HCT116 (cell line): ENCODE results near the gene AP2A1. TPM values are rescaled to one million over a fixed set of nuclear protein-coding genes. Genes with fewer than 3 reads are reported as not detected.

ENCODE experiments used
- ATAC-seq: fragments of 200-7000 bp; cut with Tn5 transposase; 2 replicates; pipeline ENCODE4 v1.9.1; 2020; ENCODE audit warnings: mild to moderate bottlenecking, moderate library complexity
- BruUV-seq: library from RNA; stranded (reverse); fragments of 400-500 nt; replicated peaks from 2 replicates; lab custom pipeline; 2021; lab: Mats Ljungman, UMichigan
- CTCF ChIA-PET: fragments of 300-600 bp; sonication (Branson Sonifier 250); formaldehyde crosslinking; loops from one replicate; lab custom pipeline; 2021; ENCODE audit warnings: antibody characterized with exemption; lab: Charles Lee
- POLR2A ChIA-PET: fragments of 300-600, 350-600 bp; sonication (Branson Sonifier 250); formaldehyde crosslinking; loops from one replicate; lab custom pipeline; 2021; ENCODE audit warnings: antibody characterized with exemption; lab: Charles Lee
- RAD21 ChIA-PET, 2 experiments: fragments of 300-600 bp; sonication (Branson Sonifier 250); formaldehyde crosslinking; loops; one replicate each; lab custom pipeline; 2023; ENCODE audit warnings: low total read pairs in 2 of 2; ENCODE audit not compliant: uncharacterized antibody in 2 of 2, unreplicated experiment in 2 of 2, low non-redundant PET in 1 of 2; lab: Charles Lee
- DNase-seq: peaks from one replicate; pipeline ENCODE4 v3.0.0-alpha.2; 2010; ENCODE audit warnings: low read depth, low spot score
- H2AFZ ChIP-seq: fragments of 200-600 bp; shearing (Covaris generic), sonication (generic); 2 replicates; pipeline ENCODE4 v1.6.1; 2017; ENCODE audit warnings: low read depth, mixed run types, mixed read lengths, antibody characterized with exemption, low read length; ENCODE audit not compliant: poor library complexity, severe bottlenecking
- H3K27ac ChIP-seq: 2 replicates; pipeline ENCODE4 v1.5.1; 2012; ENCODE audit warnings: low read depth, low read length
- H3K27me3 ChIP-seq: fragments of 200-600 bp; sonication (generic); 2 replicates; pipeline ENCODE4 v1.6.1; 2016; ENCODE audit warnings: mixed run types, low read length, mixed read lengths; ENCODE audit not compliant: insufficient read depth
- H3K36me3 ChIP-seq, 2 experiments: fragments of 200-500 bp in 1 of 2; fragments of 200-600 bp in 1 of 2; sonication (Bioruptor generic) in 1 of 2; sonication (generic) in 1 of 2; 2 replicates each; pipeline versions ENCODE4 v1.5.1 to v1.6.1; 2014 to 2016; ENCODE audit warnings: low read length in 2 of 2, inconsistent platforms in 1 of 2, mixed read lengths in 1 of 2, mixed run types in 1 of 2; ENCODE audit not compliant: insufficient read depth in 2 of 2, control insufficient read depth in 1 of 2
- H3K4me1 ChIP-seq, 2 experiments: fragments of 200-600 bp in 1 of 2; sonication (generic) in 1 of 2; 2 replicates each; pipeline versions ENCODE4 v1.5.1 to v1.6.1; 2012 to 2017; ENCODE audit warnings: low read length in 2 of 2, inconsistent platforms in 1 of 2, mild to moderate bottlenecking in 1 of 2, mixed read lengths in 1 of 2, mixed run types in 1 of 2, moderate library complexity in 1 of 2; ENCODE audit not compliant: insufficient read depth in 2 of 2, control insufficient read depth in 1 of 2
- H3K4me2 ChIP-seq: fragments of 200-600 bp; sonication (generic); 2 replicates; pipeline ENCODE4 v1.6.1; 2017; ENCODE audit warnings: mixed run types, low read length, mixed read lengths
- H3K4me3 ChIP-seq, 2 experiments: fragments of 200-600 bp in 1 of 2; sonication (generic) in 1 of 2; replicated peaks in 1 of 2; 2 replicates each; pipeline ENCODE4 v1.5.1; 2011 to 2016; ENCODE audit warnings: low read length in 2 of 2, control low read depth in 1 of 2, low read depth in 1 of 2, mild to moderate bottlenecking in 1 of 2, mixed read lengths in 1 of 2, mixed run types in 1 of 2
- H3K79me2 ChIP-seq: fragments of 200-600 bp; sonication (generic); 2 replicates; pipeline ENCODE4 v1.6.1; 2017; ENCODE audit warnings: mild to moderate bottlenecking, mixed run types, low read length, moderate library complexity, mixed read lengths; ENCODE audit not compliant: insufficient read depth
- H3K9ac ChIP-seq: fragments of 200-600 bp; sonication (generic); 2 replicates; pipeline ENCODE4 v1.6.1; 2016; ENCODE audit warnings: low read length, mixed read lengths
- H3K9me2 ChIP-seq: fragments of 200-600 bp; sonication (generic), shearing (Covaris generic); 2 replicates; pipeline ENCODE4 v1.6.1; 2017; ENCODE audit warnings: mixed run types, mild to moderate bottlenecking, moderate library complexity; ENCODE audit not compliant: insufficient read depth
- H3K9me3 ChIP-seq, 2 experiments: fragments of 200-500 bp in 1 of 2; fragments of 200-600 bp in 1 of 2; sonication (Bioruptor generic) in 1 of 2; sonication (generic) in 1 of 2; 2 replicates each; pipeline ENCODE4 v1.6.1; 2014 to 2017; ENCODE audit warnings: low read length in 2 of 2, mixed read lengths in 2 of 2, inconsistent platforms in 1 of 2, low read depth in 1 of 2, mild to moderate bottlenecking in 1 of 2, mixed run types in 1 of 2, moderate library complexity in 1 of 2; ENCODE audit not compliant: control insufficient read depth in 1 of 2, insufficient read depth in 1 of 2
- H4K20me1 ChIP-seq: fragments of 200-600 bp; sonication (generic), shearing (Covaris generic); 2 replicates; pipeline ENCODE4 v1.6.1; 2017; ENCODE audit warnings: mixed run types, mild to moderate bottlenecking, moderate library complexity; ENCODE audit not compliant: insufficient read depth
- CEBPB ChIP-seq: IDR thresholded peaks from 2 replicates; pipeline ENCODE4 v1.6.1; 2012; ENCODE audit warnings: low read depth
- EGR1 ChIP-seq: IDR thresholded peaks from 2 replicates; pipeline ENCODE4 v1.6.1; 2012; ENCODE audit warnings: low read depth
- ELF1 ChIP-seq: IDR thresholded peaks from 2 replicates; pipeline ENCODE4 v1.6.1; 2012; ENCODE audit warnings: low read depth, borderline replicate concordance
- EZH2 ChIP-seq: fragments of 200-600 bp; sonication (generic); IDR thresholded peaks from 2 replicates; pipeline ENCODE4 v1.6.1; 2017; ENCODE audit warnings: antibody characterized with exemption, mixed run types
- FOSL1 ChIP-seq: IDR thresholded peaks from 2 replicates; pipeline ENCODE4 v1.6.1; 2012; ENCODE audit warnings: low read depth
- JUND ChIP-seq: IDR thresholded peaks from 2 replicates; pipeline ENCODE4 v1.6.1; 2012
- POLR2A ChIP-seq: IDR thresholded peaks from 2 replicates; pipeline ENCODE4 v1.7.0; 2011; ENCODE audit warnings: borderline replicate concordance; ENCODE audit not compliant: insufficient read depth, insufficient read length; ENCODE audit errors: extremely low read depth
- POLR2AphosphoS5 ChIP-seq: IDR thresholded peaks from 2 replicates; pipeline ENCODE4 v1.6.1; 2011; ENCODE audit warnings: mild to moderate bottlenecking, low read depth, low read length, moderate library complexity
- RAD21 ChIP-seq: IDR thresholded peaks from 2 replicates; pipeline ENCODE4 v1.6.1; 2012; ENCODE audit warnings: low read depth, mild to moderate bottlenecking
- SP1 ChIP-seq: IDR thresholded peaks from 2 replicates; pipeline ENCODE4 v1.6.1; 2012; ENCODE audit warnings: low read depth
- SRF ChIP-seq: IDR thresholded peaks from 2 replicates; pipeline ENCODE4 v1.6.1; 2012; ENCODE audit warnings: low read depth
- TCF7L2 ChIP-seq: IDR thresholded peaks from 2 replicates; pipeline ENCODE4 v1.7.0; 2011; ENCODE audit warnings: borderline replicate concordance, inconsistent platforms; ENCODE audit not compliant: insufficient read depth, insufficient read length; ENCODE audit errors: extremely low read depth
- YY1 ChIP-seq: IDR thresholded peaks from 2 replicates; pipeline ENCODE4 v1.6.1; 2011; ENCODE audit warnings: low read length, low read depth, moderate library complexity, mild to moderate bottlenecking; ENCODE audit not compliant: insufficient replicate concordance; ENCODE audit errors: extremely low read depth
- ZNF274 ChIP-seq: fragments of 200-500 bp; sonication (Bioruptor generic); IDR thresholded peaks from 2 replicates; pipeline ENCODE4 v1.6.1; 2014; ENCODE audit warnings: mild to moderate bottlenecking, low read depth, low read length, inconsistent platforms
- intact Hi-C: fragments of 100-400 bp; cut with micrococcal nuclease; formaldehyde crosslinking; loops from 2 replicates; pipeline ENCODE4 v1.10.0; 2022
- total RNA-seq: library from RNA; stranded (reverse); gene quantifications from one replicate; pipeline ENCODE4 v1.2.1, GENCODE V29; 2021; ENCODE audit not compliant: unreplicated experiment
- TF ChIP-seq, protein P1 (sequence below): IDR thresholded peaks from 2 replicates; pipeline ENCODE4 v1.6.1; 2011; ENCODE audit warnings: mild to moderate bottlenecking, low read length, moderate library complexity; ENCODE audit not compliant: insufficient replicate concordance; ENCODE audit errors: extremely low read depth
- TF ChIP-seq, protein P2 (sequence below): IDR thresholded peaks from 2 replicates; pipeline ENCODE4 v1.6.1; 2012
- TF ChIP-seq, protein P3 (sequence below), 3 experiments: fragments of 200-600 bp in 1 of 3; sonication (generic) in 1 of 3; IDR thresholded peaks in 2 of 3; conservative IDR thresholded peaks in 1 of 3; 2 replicates each; pipeline ENCODE4 v1.5.1; 2012 to 2017; ENCODE audit warnings: low read depth in 2 of 3, low read length in 2 of 3, antibody characterized with exemption in 1 of 3, borderline replicate concordance in 1 of 3, control low read depth in 1 of 3, mild to moderate bottlenecking in 1 of 3, mixed read lengths in 1 of 3, mixed run types in 1 of 3, moderate library complexity in 1 of 3; ENCODE audit not compliant: insufficient read depth in 1 of 3
- TF ChIP-seq, protein P4 (sequence below): IDR thresholded peaks from 2 replicates; pipeline ENCODE4 v1.6.1; 2012; ENCODE audit warnings: low read depth

AP2A1 gene
- total RNA-seq, 1 experiment from 2014 or later: 102 TPM

DNA sequence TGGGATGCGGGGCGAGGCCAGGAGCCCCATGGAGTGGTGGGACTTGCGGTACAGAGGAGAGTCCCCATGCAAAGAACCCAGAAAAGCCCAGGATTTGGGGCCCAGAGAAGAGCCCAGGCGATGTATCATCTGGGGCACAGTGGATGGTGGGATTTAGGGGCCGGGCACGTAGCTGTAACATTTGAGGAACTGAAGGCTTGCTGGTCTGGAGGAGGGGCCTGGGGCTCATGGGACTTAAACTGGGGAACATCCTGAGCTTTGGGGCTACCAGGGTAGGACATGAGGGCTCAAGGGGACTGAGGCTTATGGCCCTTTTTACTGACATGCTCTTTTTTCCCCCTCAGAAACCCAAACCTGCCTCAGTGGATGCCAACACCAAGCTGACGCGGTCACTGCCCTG lies 64.8 kb downstream of the AP2A1 start:
- no peak for ATAC-seq
- no peak overlapping the region for H3K4me2 ChIP-seq
- TF ChIP-seq JUND (no peak), POLR2AphosphoS5 (no peak), ZNF274 (no peak), FOSL1 (no peak), EZH2 (no peak), SRF (no peak), YY1 (no peak), RAD21 (no peak), CEBPB (no peak), POLR2A (no peak), EGR1 (no peak), ELF1 (no peak), TCF7L2 (no peak), SP1 (no peak)
- TF ChIP-seq, protein P1, sequence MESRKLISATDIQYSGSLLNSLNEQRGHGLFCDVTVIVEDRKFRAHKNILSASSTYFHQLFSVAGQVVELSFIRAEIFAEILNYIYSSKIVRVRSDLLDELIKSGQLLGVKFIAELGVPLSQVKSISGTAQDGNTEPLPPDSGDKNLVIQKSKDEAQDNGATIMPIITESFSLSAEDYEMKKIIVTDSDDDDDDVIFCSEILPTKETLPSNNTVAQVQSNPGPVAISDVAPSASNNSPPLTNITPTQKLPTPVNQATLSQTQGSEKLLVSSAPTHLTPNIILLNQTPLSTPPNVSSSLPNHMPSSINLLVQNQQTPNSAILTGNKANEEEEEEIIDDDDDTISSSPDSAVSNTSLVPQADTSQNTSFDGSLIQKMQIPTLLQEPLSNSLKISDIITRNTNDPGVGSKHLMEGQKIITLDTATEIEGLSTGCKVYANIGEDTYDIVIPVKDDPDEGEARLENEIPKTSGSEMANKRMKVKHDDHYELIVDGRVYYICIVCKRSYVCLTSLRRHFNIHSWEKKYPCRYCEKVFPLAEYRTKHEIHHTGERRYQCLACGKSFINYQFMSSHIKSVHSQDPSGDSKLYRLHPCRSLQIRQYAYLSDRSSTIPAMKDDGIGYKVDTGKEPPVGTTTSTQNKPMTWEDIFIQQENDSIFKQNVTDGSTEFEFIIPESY: no peak
- TF ChIP-seq, protein P2, sequence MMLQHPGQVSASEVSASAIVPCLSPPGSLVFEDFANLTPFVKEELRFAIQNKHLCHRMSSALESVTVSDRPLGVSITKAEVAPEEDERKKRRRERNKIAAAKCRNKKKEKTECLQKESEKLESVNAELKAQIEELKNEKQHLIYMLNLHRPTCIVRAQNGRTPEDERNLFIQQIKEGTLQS: no peak
- TF ChIP-seq, protein P3, sequence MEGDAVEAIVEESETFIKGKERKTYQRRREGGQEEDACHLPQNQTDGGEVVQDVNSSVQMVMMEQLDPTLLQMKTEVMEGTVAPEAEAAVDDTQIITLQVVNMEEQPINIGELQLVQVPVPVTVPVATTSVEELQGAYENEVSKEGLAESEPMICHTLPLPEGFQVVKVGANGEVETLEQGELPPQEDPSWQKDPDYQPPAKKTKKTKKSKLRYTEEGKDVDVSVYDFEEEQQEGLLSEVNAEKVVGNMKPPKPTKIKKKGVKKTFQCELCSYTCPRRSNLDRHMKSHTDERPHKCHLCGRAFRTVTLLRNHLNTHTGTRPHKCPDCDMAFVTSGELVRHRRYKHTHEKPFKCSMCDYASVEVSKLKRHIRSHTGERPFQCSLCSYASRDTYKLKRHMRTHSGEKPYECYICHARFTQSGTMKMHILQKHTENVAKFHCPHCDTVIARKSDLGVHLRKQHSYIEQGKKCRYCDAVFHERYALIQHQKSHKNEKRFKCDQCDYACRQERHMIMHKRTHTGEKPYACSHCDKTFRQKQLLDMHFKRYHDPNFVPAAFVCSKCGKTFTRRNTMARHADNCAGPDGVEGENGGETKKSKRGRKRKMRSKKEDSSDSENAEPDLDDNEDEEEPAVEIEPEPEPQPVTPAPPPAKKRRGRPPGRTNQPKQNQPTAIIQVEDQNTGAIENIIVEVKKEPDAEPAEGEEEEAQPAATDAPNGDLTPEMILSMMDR (IDR thresholded peaks at IDR 0.05 in 2 of 3, conservative IDR thresholded peaks at IDR 0.05 in 1 of 3; ENCODE audit: borderline replicate concordance in 1 of 3, insufficient read depth in 1 of 3, low read depth in 2 of 3, low read length in 2 of 3): no peak
- TF ChIP-seq, protein P4, sequence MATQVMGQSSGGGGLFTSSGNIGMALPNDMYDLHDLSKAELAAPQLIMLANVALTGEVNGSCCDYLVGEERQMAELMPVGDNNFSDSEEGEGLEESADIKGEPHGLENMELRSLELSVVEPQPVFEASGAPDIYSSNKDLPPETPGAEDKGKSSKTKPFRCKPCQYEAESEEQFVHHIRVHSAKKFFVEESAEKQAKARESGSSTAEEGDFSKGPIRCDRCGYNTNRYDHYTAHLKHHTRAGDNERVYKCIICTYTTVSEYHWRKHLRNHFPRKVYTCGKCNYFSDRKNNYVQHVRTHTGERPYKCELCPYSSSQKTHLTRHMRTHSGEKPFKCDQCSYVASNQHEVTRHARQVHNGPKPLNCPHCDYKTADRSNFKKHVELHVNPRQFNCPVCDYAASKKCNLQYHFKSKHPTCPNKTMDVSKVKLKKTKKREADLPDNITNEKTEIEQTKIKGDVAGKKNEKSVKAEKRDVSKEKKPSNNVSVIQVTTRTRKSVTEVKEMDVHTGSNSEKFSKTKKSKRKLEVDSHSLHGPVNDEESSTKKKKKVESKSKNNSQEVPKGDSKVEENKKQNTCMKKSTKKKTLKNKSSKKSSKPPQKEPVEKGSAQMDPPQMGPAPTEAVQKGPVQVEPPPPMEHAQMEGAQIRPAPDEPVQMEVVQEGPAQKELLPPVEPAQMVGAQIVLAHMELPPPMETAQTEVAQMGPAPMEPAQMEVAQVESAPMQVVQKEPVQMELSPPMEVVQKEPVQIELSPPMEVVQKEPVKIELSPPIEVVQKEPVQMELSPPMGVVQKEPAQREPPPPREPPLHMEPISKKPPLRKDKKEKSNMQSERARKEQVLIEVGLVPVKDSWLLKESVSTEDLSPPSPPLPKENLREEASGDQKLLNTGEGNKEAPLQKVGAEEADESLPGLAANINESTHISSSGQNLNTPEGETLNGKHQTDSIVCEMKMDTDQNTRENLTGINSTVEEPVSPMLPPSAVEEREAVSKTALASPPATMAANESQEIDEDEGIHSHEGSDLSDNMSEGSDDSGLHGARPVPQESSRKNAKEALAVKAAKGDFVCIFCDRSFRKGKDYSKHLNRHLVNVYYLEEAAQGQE: no peak
- peaks cover 13% of the 10 kb centered on the region for H3K79me2 ChIP-seq
- no peaks in the 10 kb centered on the region for H3K9me3 ChIP-seq
- no peak overlapping the region for H2AFZ ChIP-seq
- POLR2A ChIA-PET: no interaction called here
- H3K9me2 ChIP-seq: no peaks in the 10 kb centered on the region
- no peaks in the 10 kb centered on the region for H3K27me3 ChIP-seq
- no peaks in the 10 kb centered on the region for H4K20me1 ChIP-seq
- BruUV-seq: no TSS peak
- H3K4me3 ChIP-seq: no peak overlapping the region
- no peaks in the 10 kb centered on the region for H3K4me1 ChIP-seq
- H3K36me3 ChIP-seq: peaks cover 21 to 40% of the 10 kb centered on the region in 2 experiments; a peak in 3 of 4 replicates
- RAD21 ChIA-PET: no interaction called here
- H3K9ac ChIP-seq: no peak overlapping the region
- CTCF ChIA-PET: no interaction called here
- no peak overlapping the region for H3K27ac ChIP-seq
- intact Hi-C loops: no loop called here
- DNase-seq: no peak
